ENCODE measurements around the gene KASH5.

DNA sequence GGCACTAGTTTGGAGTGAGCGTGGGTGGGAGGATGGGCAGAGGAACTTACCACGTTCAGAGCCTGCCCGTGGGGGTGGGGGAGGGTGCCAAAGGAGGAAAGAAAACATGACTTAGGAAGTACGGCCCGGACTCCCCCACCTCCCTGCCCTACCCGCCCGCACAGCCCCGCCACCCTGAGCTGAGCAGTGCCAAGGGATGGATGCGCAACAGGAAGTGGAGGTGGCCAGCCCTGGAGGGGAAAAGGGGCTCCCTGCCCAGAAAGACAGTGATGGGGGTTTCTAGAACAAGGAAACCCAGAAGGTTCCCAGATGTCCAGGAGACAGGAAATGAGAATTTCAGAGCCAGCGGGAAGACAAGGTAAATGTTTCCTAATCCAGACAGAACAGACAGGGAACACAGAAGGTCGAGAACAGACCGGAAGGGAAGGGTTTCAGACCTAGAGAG, 32.1 kb upstream of the KASH5 start:
- TF ChIP-seq POLR2A (IDR thresholded peaks at IDR 0.05; ENCODE audit: low read length) (no peak), GATA1 (IDR thresholded peaks at IDR 0.05; ENCODE audit: low read depth, low read length) (no peak)

Data from erythroblast (primary cell).